GM19193 (cell line): ENCODE results near the gene GNB5.

Source experiments
- POLR2A ChIP-seq: IDR thresholded peaks from 4 replicates; pipeline ENCODE4 v1.6.1; 2011; ENCODE audit not compliant: insufficient read depth, insufficient read length; ENCODE audit errors: extremely low read depth

GNB5 gene

DNA sequence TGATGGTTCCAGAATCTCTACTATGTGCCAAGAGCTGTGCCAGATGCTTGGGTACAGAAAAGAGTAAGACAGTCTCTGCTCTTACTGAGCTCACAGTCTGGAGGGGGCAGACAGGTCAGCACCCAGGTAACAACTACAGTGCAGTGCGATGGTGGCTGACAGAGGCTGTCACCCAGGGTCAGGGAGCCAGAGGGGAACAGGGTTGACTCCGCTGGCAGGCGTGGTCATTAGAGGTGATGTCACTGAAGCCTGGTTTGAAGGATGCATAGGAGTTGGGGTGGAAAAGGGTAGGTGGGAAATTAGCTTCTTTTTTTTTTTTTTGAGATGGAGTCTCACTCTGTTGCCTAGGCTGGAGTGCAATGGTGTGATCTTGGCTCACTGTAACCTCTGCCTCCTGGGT is 31.5 kb downstream of the GNB5 start:
- TF ChIP-seq POLR2A: no peak

DNA sequence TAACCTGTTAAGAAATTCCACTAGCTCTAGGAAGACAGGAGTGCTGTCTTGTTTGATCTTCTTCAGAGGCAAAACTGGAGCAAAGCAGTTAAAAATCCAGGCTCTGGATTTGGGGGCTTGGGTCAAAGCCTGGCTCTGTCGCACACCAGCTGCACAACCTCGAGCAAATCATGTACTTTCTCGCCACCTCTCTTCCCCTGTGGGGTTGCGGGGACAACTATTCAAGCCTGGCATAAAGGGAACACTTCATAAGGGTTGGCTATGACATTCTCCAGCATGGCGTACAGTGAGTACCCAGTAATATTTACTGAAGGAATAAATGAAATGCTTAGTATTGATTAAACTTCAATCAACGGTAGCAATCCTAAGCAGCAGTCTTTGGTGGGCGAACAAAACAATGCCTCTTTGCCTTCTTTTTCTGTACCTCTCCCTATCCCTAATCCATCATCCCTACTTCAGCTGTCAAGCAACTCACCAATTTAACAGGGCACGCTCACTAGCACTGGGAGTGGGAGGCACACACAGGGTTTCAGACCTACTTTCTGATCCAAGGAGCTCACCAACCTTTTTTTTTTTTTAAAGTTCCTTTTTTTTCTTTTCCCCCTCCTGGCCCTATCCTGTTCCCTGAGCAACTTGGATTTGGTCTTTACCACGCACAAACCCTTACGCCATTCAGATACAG is 33.0 kb downstream of the GNB5 start:
- TF ChIP-seq POLR2A: no peak

DNA sequence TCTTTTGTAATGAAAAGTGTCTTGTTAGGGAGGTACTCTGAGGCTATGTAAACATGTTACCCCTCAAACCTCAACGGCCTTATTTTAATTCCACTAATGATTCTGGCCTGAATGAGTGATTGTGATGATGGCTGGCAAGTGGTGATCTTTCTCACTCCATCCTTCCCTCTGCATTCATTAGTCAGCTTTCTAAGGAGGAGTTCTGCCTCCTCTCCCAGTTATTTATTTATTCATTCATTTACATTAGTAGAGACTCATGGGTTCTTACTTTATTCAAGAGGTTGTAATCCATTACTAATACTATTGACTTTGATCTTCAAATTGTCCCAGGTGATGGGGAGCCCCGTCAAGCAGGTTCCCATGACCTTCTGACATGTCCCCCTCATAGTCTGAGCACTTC is 35.3 kb downstream of the GNB5 start:
- TF ChIP-seq POLR2A: no peak

DNA sequence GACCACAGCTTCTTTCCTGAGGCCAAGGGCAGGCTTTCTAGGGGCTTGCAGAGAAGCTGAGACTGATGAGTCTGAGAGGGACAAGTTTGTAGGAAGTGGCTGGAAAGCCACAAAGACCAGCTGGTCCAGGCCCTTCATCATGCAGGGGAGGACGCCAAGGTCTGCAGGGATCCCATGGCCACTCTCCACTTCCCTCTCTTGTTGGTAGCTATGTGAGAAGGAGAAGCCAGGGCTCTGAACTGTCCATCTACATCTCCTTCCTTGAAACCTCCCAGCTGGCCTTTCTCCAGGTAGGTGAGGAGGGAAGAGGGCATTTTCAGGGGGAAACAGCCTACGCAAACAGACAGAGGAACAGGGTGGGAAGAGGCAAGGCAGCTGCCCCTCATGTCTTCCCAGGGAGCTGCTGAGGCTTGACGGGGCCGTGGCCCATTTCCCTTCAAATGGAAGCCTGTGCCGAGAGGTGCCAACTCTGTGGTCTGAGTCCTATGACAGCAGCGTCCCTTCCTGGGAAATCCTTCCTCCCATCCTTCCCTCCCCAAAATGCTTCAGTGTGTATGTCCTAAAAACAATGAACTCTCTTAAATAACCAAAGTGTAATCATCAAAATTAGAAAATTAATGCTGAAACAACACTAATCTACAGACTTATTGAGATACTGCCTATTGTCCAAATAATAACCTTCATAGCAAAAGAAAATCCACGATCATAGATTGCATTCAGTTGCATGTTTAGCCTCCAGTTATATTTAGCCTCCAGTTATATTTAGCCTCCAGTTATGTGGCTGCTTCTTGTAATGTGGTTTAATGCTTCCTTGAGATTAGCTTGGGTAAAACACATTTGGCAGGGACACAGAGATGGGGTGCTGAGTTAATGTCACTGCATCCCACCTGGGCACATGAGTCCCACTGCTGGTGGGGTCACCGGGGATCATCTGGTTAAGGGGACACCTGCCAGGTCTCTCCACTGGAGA is 36.0 kb downstream of the GNB5 start:
- TF ChIP-seq POLR2A: no peak

DNA sequence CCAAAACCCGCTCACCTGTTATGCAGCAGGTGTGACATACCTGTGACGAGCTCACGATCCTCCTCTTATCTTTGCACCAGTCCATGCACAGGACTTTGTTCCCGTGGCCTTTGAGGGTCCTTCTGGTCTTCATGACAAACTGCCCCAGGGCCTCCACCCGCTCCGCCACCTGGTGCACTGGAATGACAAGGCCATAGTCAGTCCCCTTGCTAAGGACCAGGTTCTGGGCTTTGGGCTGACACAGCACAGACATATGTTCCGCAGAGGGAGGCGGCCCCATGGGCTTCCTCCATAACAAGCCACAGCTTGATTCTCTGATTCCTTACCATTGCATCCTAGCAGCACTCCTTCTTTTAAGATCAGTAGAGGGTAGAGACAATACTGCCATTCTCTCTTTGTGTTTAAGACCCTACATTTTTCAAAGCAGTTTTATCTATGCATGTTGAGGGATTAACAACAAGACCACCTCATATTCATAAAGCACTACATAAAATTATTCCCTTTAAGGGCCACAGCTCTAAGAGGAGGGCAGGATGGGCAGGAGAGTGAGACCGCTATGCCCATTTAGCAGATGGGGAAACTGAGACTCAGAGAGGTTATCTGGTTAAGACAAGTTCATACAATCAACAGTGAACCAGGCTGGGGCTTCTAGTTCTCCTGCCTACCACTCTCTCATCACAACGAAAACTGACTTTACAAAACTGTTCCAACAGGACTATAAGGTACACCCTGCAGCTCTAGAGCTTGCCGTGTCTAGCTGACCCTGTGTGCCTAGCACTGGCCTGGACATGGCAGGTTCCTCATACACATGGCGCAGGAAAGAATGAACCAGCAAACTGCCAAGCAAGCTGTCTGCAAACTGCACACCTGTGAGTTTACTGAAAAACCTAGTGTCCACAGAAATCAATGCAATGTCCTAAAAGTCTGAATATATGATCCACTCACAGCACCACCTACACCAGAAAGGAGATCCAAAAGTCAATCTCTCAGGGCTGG is 37.0 kb downstream of the GNB5 start:
- no peak for TF ChIP-seq POLR2A

DNA sequence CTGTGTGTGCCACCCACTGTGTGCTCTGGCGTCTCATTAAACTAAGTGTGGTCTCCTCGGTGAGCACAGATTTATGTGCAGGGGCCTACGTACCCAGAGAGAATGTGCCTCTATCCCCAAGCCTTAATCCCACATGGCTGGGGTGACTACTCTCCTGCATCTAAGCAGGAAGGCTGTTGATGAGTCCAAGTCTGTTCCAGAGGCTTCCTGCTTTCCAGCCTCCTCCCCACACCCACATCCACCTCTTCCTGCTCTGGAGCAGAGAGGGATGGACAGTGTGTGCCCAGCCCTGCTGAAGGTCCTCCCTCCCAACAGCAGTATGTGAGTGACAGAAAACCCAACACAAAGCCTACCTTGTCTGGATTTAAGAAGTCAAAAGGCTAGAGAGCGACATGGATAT is 39.8 kb downstream of the GNB5 start:
- TF ChIP-seq POLR2A: no peak

DNA sequence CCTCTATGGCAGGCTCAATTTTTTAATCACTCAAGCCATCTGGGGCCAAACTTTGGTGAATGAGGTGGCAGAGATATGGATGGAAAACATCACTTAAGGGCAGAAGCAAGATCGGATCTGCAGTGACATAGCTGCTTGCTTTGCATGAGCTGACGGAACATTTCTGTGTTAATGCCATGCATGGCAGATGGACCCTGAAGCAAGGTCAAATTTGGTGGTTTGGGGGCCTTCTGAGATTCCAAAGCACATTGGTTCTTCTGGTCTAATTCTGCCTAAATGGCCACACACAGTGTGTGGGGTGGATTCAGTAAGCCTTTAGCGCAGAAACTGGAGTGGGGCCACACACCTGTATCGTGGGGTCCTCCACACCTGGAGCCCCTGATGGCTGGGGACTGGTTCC is 40.3 kb downstream of the GNB5 start:
- TF ChIP-seq POLR2A: no peak

DNA sequence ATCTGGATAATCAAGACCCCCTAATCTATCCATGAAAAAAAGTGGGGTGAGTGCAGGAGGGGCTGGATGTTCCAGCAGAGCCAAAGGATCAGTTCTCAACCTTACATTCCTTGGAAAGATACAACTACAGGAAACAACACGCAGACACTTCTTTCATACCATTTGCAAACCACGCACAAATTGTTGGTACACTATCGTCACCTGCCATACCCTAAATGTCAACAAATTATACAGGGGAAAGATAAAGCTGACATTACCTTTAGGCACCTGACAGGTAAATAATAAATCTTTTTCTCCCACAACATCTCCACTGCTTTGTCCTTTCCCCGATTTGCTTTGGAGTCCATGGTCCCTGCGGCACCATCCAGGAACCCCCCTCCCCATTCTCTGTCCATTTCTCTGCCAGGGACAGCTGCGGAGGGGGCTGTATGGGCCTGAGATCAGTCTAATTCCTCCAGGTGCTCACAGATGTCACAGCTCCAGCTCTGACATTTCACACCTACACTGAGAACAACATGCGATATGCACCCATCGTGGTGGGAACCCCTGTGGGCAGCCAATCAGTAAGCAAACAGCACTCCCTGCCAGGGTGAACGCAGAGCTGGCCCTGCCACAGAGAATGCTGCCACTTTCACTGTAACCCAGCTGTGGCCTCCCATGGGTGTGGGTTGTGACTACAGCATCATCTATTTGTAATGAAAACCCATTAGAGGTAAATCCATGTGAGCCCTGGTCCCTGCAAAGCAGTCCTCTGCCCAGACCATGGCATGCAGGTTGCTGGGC is 41.0 kb downstream of the GNB5 start:
- no peak for TF ChIP-seq POLR2A

DNA sequence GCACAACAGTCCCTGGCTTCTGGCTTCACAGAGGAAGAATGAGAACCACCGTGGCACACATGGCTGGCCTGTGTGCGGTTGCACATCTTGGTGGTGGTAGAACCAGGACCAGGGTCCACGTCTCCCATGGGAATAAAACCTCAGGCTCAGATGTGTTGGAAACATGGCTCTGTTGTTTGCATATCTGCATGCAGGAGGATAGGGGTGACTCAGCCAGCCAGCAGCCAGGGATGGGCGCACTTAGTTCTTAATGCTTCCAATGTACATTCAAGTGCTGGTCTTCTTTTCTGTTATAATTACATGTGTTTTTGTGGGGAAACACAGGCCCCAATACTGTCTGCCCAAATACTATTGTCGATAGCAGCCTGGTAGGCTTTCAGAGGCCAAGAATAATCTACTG is 42.8 kb downstream of the GNB5 start:
- no peak for TF ChIP-seq POLR2A

DNA sequence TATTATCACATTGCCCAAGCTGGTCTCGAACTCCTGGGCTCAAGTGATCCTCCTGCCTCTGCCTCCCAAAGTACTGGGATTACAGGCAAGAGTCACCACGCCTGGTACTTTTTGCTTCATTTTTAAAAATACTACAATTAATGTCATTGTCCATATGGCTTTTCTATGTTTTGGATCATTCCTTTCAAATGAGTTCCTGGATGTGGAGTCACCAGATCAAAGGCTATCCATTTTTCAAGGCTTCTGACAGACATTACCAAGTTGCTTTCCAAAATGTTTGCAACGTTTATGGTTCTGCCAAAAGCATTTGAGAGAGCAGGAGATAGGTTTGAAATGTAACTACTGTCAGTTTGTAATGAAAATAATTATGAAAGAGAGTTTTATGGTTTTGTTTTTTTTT is 44.4 kb downstream of the GNB5 start:
- TF ChIP-seq POLR2A: no peak

DNA sequence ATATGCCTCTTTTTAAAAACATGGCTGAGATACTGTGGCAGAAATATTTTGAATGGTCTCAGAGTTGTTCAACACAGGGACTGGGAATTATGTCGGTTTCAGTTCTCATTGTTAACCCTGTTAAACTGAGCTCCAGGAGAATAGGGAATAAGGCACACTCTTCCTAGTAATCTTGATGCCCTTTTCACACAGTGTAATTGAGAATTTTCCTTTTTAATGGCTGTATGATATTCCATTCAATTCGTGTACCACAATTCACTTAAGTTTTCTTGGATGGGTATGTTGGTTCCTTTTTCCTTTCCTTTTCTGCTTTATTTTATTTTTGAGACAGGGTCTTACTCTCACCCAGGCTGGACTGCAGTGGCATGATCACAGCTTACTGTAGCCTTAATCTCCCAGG is 44.9 kb downstream of the GNB5 start:
- TF ChIP-seq POLR2A: no peak

DNA sequence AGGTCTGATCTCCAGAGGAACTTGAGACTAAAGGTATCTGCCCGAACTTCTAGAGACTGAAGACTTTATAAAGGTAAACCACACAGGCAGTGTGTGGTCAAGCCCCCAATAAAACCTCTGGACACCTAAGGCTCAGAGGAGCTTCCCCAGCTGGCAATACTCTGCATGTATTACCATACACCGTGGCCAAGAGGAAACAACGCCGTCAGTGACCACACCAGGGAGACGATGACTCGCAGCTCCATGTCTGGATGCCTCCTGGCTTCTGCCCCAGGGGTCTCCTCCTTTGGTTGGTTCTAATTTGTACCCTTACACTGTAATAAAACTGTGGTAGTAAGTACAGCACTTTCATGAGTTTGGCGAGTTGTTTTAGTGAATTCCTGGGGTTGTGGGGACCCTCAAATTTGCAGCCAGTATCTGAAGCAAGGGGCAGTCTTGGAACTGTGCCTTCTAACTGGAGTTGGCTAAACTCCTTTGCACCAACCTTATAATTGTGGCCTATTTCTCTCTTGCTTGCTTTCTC is 46.5 kb downstream of the GNB5 start:
- no peak for TF ChIP-seq POLR2A

DNA sequence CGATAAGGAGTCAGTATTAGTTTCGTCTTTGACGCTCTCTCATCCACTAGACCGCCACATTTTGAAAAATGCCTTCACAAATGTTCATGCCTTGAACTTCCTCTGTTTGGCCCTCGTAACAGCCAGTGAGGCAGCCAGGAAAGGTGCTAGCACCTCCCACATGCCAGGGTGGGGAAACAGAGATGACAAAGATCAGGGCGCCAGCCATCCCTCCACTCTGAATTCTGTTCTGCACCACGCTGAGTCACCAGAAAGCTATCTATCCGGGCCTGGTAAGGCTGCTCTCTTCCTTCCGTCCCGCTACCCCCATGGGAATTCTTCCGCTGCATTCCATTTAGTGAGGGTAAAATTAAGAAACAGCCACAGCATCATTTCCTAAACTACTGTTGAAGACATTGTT is 47.3 kb downstream of the GNB5 start:
- TF ChIP-seq POLR2A: no peak

DNA sequence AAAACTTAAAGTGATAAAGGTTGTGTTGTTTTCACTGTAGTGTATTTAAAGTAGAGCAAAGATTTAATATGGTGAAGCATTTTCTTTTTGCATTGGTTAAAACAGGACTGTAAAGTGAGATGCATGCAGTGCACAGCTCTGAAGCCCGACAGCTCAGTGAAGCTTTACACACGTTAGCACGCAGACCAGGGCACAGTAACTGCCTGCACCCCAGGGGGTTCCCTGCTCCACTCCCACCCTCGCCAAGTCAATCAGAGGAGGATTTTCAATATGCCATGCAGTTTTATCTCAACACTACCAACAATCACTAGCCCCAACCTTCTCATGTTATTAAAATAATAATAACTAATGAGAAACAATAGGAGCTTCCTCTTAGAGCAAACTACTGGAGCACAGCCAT is 50.5 kb downstream of the GNB5 start:
- no peak for TF ChIP-seq POLR2A

DNA sequence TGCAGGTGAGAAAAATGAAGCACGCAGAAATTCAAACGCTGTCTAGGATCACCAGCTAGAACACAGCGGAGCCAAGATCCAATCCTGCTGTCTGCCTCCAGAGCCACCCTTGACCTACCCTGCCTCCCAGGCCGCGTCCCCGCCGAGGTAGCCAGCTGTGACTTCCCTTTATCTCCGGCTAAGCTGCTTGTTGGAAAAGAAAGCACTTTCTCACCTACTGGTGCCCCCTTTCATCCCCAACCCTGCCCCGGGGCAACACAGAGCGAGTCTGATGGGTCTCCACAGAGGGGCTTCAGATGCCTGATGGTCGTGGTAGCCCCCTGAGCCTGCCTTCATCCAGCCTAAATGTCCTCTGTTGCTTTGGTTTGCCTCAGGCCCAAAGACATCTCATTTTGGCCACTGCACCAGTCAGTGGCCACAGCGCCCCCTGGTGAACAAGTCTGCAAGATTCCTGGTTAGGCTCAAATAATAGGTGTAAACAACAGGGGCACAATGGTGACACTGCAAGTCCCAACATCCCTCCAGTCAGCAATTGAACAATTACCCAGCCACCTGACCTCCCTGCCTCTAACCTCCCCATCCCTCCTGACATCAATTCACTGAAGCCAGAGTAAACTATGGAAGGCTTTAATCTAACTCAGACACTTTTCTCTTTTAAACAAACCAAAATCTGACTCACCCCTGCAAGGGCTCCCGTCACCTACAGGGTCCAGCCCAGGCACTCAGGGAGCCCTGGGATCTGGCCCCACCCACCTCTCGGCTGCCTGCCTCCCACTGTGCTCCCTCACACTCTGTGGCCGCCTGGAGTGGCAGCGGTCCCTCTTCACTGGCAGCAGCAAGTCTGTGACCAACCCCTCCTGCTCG is 51.4 kb downstream of the GNB5 start:
- TF ChIP-seq POLR2A: no peak
